Glomerular visceral epithelial cell (primary cell): ENCODE results near the gene MAD1L1.

Experiments used
- DNase-seq: peaks from one replicate; pipeline ENCODE4 v3.0.0-alpha.2; 2016; ENCODE audit errors: extremely low spot score

Gene MAD1L1

GRCh38 chr7:1899951-1900762 is 332.6 kb downstream of the MAD1L1 start:
- no peak for DNase-seq

- DNase-seq, result no peak
Measured at GRCh38 chr7:1899196-1899595, 333.5 kb downstream of the MAD1L1 start.

DNA sequence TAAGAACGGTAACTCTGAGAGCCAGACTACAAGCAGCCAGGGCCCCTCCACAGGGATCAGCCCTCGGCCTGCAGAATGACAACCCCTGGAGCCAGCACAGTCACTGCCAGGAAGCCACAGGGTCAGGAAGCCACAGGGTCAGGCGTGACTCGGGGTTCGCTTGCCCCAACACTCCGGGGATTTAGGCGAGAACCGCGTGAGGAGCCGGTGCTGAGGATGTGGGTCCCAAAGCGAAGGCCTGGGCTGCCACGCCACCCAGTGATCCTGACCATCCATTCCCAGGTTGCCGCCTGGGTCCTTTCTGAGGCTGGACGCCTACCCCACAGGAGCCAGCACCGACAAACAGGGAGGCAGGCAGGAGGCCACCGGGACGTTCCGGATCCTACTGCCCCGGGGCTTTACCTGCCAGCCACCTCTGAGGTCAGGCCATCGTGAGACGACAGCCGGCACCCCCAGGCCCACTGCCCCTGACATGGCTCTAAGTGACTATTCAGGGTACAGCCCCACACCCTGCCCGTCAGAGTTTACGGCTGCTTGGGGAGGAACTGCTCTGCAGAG is 334.0 kb downstream of the MAD1L1 start:
- DNase-seq, result no peak

DNA sequence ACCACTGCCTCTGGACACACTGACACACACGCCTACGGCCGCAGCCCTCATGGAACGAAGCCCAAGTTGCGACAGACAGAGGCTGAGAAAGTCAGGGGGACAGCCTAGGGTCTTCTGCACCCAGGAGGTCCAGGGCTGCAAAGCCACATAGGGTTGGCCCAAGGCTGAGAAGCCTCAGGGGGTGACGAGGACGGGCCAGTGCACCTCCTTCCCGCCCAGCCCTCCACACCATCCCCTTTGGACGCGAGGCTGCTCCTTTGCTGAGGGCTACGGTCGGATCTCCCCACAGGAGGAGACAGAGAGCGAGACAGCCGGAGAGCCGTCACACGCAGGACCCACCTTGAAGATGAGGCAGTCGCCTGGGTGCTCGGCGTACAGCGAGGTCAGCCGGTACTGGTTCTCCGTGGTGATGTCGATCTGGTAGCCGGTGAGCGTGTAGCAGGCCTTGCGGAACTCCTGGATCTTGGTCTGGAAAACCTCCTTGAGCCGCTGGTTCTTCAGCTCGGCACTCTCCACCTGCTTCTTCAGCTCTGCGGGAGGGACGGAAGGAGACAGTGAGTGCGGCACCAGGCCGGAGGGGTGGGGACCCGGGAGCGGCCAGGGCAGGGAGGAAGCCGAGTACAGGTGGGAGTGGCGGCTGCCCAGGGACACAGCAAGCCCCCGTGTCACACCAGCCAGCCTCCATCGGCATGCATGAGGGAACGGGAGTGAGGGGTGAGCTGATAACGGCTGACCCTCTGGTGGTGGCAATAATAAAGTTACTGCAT is 334.7 kb downstream of the MAD1L1 start:
- DNase-seq, result no peak

GRCh38 chr7:1897076-1897860 is 335.5 kb downstream of the MAD1L1 start:
- no peak for DNase-seq

- no peak for DNase-seq
Measured at GRCh38 chr7:1895664-1896515, 336.9 kb downstream of the MAD1L1 start.

DNA sequence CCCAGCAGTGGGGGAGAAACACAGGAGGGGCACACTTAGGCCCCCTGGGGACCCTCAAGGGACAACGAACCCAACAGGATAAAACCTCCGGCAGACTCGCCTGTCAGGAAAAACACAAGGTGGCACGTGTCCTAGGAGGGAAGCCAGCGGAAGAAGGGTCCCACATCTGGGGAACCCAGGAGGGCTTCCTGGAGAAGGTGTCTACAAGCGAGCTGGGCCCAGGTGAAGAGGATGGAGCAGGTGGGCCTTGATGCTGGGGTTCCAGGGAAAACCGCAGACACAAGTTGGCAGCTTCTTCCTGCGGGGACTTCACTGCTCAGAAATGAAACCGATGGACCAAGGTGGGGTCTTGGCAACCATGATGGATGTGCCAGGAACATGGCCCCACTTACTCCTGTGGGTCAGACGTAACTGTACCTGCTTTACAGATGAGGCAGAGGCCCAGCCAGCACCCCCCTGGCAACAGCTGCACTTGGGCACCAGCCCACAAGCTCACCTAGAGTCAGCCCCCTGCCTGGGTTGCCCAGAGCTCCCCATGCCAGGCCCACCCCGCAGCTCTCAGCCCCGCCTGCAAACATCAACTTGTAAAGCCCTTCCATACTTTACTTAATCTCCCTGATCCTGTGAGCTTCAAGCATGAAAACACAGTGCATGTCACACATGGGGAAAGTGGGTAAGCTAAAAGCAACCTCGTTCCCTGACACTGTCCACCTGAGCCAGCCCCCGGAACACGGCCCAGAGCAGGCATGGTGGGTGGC is 337.7 kb downstream of the MAD1L1 start:
- DNase-seq, result no peak

GRCh38 chr7:1894313-1894900 is 338.3 kb downstream of the MAD1L1 start:
- no peak for DNase-seq

DNA sequence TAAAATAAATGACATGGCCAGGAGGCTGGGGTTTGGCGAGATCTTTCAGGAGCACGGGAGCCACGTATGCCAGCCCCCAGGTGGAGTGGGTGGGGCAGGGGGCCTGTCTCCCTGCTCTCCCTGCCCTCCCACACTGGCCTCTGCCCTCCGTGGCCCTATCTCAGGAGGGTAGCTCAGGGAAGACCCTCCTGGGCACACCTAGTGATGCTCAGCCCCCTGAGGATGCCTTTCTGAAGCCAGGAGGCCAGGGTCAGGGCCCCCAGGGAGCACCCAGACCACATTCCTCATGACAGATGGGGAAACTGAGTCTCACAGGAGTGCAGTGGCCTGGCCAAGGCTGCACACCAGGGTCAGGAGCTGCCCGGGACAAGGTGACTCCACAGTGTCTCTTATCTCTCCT is 339.3 kb downstream of the MAD1L1 start:
- no peak for DNase-seq

- DNase-seq, result no peak
Measured at GRCh38 chr7:1893036-1893435, 339.7 kb downstream of the MAD1L1 start.

DNA sequence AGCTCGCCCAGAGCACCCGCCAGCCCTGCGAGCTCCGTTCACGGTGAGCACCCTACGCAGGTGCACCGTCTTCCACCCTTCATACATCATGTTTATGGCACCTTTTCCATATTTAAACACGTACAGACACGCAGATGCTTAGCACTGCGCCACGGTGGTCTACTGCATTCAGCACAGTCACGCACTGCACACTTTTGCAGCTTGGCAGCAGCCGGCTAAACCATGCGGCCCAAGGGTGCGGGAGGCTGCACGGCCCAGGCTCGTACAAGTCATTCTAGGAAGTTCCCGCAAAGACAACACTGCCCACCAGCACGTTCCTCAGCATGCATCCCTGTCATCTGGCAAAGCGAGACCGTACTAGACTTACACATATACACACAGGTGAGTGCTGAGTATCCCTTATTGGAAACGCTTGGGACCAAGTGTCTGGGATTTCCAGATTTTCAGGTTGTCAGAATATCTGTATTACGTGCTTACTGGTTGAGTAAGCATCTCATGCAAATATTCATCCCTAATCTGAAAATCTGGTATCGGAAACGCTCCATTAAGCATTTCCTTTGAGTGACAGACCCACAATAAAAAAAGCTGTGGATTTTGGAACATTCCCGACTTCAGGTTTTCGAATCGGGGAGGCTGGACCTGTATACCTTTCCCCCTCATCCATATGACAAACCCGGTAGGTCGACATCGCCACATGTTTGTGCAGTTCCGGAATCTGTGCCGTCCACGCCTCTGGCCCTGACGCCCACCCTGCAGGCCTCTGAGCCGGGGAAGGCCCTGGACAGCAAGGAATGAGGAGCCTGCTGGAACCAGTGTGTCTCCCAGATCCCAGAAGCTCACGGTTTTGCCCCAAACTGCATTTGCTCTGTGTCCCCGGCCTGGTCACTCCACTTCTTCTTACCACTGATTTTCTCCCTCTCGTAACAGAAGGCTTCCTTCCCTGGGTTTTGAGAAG is 340.5 kb downstream of the MAD1L1 start:
- DNase-seq, result no peak

DNA sequence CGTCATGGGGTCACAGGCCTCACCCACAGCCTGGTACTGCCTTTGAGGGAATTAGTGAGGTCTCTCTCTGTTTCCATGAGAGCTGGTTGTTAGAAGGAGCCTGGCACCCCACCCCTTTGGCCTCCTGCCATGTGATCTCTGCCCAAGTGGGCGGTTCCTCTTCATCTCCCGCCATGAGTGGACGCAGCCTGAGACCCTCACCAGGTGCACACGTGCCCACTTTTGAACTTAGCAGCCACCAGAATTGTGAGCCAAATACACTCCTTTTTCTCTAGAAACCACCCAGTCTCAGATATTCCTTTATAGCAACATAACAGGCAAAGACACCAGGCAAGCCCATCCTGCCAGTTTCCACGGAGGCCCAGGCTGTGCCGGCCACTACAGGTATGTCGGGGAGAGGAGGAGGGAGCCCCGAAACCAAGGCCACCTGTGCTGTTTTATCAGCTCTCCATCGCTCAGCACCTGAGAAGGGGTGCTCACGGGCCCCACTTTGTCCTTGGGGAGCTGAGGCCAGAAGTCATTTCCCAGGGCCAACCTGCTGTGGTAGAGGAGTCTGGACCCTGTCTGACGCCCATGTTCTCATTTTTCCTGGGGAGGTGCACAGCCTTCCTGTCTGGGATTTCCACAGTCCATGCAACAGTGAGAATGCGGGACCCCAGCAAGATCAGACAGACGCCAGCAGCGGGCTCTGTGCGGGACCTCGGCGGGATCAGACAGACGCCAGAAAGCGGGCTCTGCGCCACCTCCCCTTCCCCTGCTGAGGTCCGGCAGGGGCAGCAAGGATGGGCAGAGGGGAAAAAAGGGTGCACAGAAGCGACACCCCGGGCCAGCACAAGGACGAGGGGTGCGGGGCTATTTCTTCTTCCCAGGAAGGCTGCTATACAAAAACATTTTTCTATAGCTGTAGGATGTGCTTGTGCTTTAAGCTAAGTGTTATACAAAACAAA is 342.2 kb downstream of the MAD1L1 start:
- DNase-seq, result no peak

- peak; percentile 43 for DNase-seq
Measured at GRCh38 chr7:1889556-1890181, 343.1 kb downstream of the MAD1L1 start.

GRCh38 chr7:1889091-1889490 is 343.7 kb downstream of the MAD1L1 start:
- no peak for DNase-seq

DNA sequence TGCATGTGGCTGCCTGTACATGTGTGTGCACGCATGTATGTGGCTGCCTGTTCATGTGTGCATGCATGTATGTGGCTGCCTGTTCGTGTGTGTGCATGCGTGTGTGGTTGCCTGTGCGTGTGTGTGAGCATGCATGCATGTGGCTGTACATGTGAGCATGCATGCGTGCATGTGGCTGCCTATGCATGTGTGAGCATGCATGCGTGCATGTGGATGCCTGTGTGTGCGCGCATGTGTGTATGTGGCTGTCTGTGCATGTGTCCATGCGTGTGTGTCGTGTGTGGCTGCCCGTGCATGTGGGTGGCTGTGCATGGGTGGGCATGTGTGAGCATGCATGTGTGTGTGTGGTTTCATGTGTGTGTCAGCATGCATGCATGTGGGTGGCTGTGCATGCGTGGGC is 344.3 kb downstream of the MAD1L1 start:
- DNase-seq, result no peak

- no peak for DNase-seq
Measured at GRCh38 chr7:1887251-1887650, 345.5 kb downstream of the MAD1L1 start.

- DNase-seq, result no peak
Measured at GRCh38 chr7:1886361-1887064, 346.2 kb downstream of the MAD1L1 start.
